GM21825 (cell line): ENCODE data around the gene ANKRD39.
"Not testable (repeated sequence)": the region's sequence is repeated elsewhere in the genome, so short reads cannot be mapped to it uniquely, and the experiment has no call there.

Source experiments
- ATAC-seq: cut with Tn5 transposase; IDR thresholded peaks from one replicate; pipeline ENCODE4 v1.9.1; 2021; ENCODE audit warnings: mild to moderate bottlenecking, moderate library complexity; ENCODE audit not compliant: unreplicated experiment

The ANKRD39 gene, protein sequence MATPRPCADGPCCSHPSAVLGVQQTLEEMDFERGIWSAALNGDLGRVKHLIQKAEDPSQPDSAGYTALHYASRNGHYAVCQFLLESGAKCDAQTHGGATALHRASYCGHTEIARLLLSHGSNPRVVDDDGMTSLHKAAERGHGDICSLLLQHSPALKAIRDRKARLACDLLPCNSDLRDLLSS

DNA sequence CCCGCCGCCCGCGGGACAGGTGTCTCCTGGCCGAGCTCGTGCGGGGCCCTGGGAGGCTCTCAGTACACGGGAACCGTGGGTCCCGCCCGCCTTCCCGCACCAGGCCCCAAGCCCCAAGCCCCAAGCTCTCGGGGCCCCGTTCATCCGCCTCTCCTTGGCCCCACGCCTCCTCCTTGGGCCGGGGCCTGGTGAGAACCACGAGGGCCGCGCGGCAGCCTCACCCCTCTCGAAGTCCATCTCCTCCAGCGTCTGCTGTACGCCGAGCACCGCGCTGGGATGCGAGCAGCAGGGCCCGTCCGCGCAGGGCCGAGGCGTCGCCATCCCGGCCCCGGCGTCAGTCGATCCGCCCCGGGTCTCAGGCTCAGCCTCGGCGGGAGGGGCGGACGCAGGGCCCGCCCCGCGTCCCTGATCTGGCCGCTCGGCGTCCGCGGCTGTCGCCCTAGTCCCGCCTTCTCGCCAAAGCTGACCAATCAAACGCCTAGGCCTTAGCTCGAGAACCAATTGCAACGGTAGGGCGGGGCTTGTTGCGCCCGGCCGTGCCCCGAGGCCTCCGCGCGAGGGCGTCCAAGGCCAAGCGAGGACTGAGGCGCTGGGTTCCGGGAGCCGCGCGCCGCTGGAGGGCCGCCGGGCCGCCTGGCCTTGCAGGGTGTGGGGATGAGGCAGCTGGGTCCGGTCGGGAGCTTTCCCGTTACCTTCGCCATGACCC lies at the start of gene ANKRD39:
TSS of gene ANKRD39 (minus strand) at position 350 of the 706 bp plus-strand sequence. CDS start at position 321, 29 bp downstream.
- ATAC-seq, result peak; percentile 90

DNA sequence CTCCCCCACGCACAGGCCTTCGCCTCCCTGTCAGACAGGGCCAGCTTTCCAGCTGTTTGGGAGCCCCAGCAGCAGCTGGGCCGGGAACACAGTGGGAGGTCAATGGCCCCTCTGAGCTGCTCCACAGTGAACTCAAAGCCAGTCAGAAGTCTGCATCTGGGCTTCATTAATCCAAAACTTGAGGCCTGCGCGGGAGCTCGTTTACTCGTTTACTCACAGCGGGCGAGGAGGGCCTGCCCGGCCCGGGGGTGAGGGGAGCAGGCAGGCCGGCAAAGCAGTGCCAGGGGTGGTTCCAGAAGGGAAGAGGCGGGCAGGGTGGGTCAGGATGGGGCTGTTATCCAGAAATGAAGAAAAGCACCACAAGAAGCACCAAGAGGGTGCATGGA lies 48.9 kb upstream of the ANKRD39 start:
- ATAC-seq, result no peak

DNA sequence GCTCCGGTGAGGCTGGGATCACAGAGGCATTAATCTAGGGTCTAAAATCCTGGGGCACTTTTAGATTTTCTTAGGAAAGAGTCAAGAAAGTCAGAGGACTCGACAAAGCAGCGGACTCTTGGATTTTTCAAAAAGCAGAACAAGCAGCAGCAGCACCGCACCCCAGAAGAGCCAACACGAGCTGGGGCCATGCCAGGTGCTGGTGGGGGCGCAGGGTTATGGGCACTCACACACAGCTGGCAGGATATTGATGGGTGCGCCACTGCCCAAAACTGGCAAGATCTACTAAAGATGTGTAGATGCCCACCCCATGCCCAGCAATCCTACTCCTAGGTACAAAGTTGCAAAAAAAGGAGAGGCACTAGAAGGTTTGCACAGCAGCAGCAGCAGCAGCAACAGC lies 46.0 kb upstream of the ANKRD39 start:
- ATAC-seq, result no peak

DNA sequence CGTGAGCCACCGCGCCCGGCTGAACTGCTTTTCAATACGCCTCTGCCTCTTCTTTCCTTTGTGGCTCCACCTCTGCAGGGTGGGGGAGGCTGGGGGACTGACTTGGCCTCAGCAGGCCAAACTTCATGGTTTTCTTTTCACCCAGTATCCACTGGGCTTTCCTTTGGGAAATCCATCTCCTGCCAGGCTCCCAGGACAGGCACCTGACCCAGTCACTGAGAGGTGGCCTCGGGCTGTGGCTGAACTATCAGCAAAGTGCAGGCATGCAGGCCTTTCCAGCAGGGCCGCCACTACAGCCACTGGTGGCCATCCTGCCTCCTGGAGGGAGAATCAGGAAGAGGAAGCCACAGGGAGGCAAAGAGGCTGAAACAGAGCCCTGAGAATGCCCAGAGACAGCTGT lies 45.5 kb upstream of the ANKRD39 start:
- ATAC-seq, result no peak

DNA sequence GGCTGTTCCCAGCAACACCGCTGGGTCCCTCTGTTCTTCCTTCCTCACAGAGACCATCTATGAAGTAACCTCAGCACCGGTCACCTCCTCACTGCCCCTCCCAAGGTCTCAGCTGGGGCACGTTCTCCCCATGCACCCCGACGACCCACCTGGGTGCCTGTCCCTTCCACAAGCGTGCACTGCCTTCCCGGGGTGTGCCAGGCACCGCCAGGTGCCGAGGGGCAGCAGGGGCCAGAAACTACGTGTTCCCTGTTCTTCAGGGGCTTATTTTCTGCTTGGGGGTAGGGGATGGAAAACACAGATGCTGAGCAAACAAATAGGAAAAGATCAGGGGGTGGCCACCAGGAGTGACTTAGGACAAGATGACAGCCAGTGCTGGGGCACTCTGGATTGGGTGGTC lies 42.4 kb upstream of the ANKRD39 start:
- no peak for ATAC-seq

DNA sequence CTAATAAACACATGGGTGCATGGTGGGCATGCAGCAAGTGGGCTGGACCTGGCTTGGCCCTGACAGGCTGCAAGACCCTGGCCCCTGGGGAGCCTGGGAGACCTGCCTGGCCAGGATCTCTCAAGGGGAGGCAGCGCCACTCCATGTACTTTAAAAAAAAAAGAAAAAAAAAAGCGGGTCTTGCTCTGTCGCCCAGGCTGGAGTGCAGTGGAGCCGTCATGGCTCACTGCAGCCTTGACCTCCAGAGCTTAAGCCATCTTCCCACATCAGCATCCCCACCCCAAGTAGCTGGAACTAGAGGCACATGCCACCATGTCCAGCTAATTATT lies 41.6 kb upstream of the ANKRD39 start:
- no peak for ATAC-seq

DNA sequence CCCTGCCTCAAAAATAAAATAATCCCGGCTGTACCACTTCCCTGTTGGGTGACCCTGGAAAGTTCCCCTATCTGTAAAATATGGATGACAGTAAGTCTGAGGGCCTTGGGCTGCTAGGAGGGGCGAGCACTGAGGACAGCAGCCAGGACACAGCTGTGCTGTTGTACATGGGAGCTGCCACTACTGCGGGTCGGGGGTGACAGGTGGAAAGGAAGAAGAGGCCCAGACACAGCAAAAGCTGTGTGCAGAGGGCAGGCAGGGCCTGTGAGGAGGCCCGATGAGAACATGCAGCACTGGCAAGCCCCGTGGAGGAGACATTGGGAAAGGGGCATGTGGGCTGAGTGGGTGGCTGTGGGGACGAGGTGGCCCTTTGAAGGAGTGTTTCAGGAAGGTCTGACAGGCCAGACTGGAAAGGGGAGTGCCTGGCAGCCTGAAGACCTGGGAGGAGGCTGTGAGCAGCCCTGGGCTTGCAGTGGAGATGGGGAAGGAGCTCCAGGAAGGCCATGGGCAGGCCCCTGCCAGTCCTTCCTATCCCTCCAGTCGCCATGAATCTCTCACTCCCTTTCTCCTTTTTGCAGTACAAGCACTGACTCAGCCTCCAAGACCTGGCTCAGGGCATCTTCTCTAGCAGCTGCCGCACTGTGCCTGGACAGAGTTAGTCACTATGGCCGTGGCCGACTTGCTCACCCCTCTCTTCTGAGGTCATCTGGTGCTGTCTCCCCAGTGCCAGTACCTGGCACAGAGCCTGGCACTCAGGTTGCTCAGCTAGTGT lies 41.0 kb upstream of the ANKRD39 start:
- ATAC-seq, result no peak

DNA sequence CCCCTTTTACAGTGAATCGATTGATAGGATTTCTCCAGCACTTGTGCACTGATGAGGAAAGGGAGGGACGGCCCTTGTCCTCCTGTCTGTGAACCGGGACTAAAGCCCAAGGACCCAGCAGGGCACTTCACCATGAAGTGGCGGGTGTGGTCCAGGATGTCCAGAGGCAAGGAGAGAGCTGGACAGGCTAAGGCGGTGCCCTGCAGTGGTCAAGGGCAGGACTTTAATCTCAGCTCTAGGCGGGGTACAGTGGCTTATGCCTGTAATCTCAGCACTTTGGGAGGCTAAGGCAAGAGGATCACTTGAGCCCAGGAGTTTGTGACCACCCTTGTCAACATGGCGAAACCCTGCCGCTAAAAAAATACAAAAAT lies 40.3 kb upstream of the ANKRD39 start:
- ATAC-seq, result no peak

DNA sequence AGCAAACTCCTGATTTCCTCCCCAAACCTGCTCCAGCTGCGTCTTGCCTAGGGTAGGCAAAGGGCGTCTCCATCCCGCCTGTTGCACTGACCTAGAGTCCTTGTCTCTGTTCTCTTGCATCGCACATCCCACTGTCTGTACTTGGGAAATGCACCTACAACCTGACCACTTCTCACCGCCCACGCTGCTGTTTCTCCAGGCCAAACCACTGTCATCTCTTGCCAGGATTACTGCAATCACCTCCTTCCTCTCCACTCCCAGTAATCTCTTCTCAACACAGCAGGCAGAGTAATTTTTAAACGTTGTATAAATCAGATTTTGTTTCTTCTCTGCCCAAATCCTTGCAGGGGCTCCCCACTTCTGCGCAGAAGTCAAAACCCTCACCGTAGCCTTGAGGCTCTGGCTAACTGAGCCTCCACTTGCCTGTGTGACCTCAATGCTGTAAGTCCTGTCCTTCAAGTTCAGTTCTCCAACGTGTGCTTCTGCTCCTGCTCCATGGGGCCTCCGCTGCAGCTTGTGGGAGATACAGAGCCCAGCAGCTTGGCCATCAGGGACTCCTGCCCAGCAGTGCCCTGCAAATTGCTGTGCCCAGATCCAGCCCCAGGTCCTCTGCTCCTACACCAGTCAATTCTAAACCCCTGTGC lies 39.8 kb upstream of the ANKRD39 start:
- ATAC-seq, result no peak

DNA sequence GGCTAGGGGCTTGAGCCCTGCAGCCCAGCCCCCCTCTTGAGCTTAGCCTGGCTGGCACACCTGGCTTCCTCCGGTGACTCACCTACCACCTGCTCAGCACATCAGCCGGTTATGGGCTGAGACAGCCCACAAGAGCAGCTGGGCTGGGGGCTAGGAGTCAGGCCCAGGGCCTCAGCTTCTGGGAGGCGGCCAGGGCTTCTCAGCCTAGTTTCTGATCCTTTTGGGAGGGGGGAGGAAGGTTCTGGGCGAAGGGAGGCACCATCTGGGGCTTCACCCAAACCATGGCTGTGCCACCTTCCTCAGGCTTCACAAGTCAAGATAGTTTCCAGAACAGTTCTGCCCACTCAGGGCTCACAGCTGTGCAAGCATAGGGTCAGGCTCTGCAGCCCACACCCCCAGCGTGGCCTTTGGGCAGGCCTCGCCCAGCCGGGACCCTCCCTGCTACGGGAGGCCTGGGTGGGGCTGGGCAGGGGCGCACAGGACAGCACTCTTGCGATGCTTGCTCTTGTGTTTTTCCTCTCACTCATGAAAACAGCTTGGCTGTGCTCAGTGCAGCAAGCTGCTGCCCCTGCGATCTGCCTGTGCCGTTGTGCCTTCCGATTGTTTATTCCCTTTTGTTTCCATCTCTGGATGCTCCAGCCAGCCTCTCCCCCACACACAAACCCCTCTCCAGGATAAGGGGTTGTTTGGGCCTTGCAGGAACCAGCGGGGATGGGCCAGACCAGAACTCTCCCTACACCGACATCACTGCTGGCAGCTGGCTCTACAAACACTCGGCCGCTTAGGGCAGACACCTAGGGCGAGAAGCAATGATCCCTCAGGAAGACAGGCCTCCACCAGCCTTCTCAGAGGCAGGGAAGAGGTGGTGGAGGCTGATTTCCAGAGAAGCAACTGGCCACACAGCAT lies 38.2 kb upstream of the ANKRD39 start:
- ATAC-seq, result no peak

DNA sequence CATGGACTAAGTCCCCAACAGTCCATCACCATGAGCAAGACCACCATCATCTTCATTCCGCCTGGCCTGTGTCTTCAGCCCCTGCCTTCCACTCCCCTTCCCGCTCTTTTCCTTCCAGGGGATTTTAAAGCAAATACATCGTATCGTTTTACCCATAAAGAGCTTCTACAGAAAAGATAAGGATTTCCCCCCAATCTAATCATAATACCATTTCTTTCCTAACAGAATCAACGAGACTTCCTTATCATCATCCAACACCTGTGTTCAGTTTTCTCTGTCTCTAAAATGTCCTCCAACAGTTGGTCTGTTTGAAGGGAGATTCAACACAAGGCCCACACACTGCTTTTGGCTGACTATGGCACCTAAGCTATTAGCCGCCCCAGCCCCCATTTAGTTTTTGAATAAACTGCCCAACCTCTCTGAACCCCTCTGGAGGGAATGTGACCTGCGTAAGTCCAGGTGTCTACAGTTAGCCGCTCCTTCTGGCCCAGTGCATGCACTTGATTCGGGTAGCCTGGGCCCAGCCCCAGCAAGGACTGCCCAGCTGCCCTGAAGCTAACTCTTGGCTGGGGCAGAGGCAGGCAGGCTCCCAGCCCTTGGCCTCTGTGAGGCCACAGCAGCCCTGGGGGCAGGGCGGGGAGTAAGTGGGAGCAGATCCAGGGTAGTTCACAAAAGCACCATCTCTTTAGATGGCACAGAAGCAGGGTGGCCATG lies 37.4 kb upstream of the ANKRD39 start:
- no peak for ATAC-seq

DNA sequence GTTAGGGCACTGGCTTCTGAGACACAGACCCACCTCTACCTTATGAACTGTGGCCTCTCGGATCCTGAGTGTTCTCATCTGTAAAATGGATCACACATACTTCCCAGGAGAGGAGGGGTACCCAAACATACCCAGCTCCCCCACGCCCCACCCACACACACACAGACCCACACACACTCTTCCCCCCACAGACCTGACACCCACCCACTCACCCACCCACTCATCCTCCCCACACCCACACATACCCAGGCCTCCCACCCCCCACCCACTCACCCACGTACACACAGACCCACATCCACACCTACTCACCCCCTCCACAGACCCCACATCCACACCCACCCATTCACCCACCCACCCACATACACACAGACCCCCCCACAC lies 36.3 kb upstream of the ANKRD39 start:
- no peak for ATAC-seq

DNA sequence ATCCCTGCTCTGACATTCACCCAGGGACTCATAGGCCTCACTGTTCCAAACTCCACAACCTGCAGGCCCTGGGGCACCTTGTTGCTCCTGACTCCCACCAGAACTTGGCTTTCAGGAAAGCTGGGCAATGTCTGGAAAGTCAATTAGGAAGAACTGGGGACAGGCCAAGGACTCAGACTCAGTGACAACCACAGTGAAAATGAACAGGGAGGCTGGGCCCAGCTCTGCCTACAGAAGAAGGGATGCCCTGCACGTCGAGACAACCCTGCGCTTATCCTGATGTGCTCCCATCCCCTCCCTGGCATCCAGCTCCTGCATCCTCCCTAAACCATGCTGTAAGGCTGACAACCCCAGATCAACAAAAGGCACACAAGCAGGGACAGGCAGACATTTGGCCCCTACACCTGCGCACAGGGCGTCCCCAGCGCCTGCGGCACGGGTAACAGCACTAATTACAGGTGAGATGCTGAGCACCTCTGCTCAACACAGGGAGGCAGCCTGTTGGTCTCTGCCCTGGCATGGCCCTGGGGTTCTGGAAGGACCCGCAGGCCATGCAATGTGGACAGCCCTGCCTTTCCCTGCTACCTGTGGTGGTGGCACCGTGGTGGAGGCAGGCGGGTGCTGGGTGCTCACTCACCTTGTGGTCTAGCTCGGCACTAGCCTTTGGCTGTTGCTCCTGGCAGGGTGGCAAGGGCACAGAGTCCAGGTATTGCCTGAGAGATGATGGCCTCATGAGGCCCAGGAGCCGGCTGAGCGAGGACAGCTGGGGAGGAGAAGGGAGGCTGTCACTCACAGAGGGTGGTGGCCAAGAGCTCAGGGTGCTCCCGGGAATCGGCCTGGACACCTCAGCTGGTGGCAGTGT lies 35.7 kb upstream of the ANKRD39 start:
- no peak for ATAC-seq

DNA sequence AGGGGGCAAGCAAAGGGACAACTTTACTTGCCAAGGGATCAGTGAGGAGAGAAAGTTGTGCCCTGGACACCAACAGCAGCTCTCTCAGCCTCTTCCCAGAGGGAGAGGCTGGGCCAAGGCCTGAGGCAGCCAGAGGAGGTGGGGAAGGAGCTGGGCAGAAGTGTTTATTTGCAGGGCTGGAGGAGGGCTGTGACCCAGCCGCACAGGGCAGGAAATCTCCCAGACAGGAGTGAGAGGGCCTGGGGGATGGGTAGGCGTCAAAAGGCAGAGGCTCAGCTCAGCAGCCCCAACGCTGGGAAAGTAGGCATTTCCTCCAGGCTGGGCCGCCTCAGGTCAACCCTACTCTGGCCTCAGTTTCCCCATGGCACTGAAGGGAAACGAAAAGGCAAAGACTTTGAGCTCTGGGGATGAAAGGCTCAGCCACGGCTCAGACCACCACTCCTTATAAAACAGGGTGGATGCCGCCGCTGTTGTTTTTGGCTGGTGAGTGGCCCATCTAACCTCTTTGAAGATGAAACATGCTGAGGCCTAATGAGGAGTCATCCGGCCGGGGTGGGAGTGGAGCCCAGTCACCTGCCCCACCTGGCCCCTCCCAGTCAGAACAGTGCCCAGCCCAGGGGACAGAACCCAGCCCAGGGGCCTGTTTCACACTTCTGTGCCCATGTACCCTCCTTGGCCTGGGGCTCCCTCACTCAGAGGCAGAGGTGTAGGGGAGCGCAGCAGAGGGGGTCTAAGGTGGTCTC lies 33.9 kb upstream of the ANKRD39 start:
- ATAC-seq, result no peak

DNA sequence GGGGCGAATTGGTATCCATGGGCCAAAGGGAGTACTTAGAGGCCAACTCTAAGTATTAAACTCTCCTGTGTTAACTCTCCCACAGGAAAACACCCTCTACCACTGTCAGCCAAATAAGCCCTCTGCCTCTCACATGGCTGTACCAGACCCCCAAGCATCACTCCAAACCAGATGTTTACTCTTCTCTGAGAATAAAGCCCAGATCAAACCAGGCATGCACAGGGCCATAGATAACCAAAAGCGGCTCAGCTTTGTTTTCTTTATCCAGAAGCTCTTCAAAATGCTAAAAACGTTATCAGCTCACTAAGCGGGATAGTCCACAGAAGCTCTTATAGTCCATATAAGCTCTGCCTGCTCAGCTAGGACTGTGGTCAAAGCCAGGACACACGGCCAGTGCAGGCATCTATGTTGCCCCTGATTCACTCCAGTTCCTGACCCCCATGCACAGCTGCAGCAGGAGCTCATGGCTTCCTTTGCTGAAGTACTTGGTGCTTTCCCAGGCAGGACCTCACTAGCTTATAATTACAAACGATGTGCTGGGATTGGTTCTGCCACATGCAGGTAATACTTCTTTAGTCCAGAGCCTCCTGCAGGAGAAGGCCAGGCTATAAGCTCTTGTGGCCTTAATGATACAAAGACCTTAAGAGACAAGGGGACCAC lies 33.0 kb upstream of the ANKRD39 start:
- no peak for ATAC-seq

DNA sequence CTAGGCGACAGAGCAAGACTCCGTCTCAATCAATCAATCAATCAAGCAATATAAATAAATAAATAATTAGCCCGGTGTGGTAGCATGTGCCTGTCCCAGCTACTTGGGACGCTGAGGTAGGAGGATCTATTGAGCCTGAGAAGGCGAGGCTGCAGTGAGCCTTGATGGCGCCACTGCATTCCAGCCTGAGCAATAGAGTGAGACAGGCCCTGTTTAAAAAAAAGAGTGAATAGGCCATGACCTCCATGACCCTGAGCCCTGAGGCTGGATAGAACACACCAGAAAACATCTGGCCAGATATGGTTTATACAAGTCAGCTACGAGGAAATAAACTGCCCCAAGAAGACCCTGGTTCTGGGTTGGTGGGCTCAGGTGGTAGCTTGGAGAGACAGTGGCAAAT lies 32.4 kb upstream of the ANKRD39 start:
- ATAC-seq, result no peak

DNA sequence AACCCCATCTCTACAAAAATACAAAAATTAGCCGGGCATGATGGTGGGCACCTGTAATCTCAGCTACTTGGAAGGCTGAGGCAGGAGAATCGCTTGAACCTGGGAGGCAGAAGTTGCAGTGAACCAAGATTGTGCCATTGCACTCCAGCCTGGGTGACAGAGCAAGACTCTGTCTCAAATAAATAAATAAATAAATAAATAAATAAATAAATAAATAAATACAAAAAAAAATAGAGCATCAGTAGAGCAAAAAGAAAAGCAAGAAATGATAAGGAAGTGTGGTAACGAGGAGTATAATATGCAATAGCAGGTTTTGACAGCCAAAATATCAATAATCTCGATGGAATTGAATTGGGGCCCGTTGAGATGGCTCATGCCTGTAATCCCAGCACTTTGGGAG lies 31.7 kb upstream of the ANKRD39 start:
- not testable (repeated sequence) for ATAC-seq
